Kidney (tissue), 14 donors: ENCODE data around the gene TCL1A. TPM values are rescaled to one million over a fixed set of nuclear protein-coding genes. Genes with fewer than 3 reads are reported as not detected.

Experiments
- DNase-seq, 5 donors: peaks; one replicate each; pipeline ENCODE4 v3.0.0-alpha.2; 2013 to 2020
- FAIRE-seq: peaks from 2 replicates; lab custom pipeline; 2012; peaks lifted over from hg19 to GRCh38; lab: Jason Lieb, UNC
- H3K27ac ChIP-seq, 2 donors: one replicate each; pipeline ENCODE4 v1.7.0; 2013; ENCODE audit warnings: low read depth in 2 of 2, low read length in 2 of 2, inconsistent platforms in 1 of 2
- H3K27me3 ChIP-seq: one replicate; pipeline ENCODE4 v1.7.1; 2013; ENCODE audit warnings: low read length, inconsistent platforms; ENCODE audit not compliant: control insufficient read depth, insufficient read depth
- H3K36me3 ChIP-seq, 3 donors: one replicate each; pipeline versions ENCODE4 v1.7.0 to v1.7.1; 2013; ENCODE audit warnings: low read length in 3 of 3, control low read depth in 1 of 3, inconsistent platforms in 1 of 3; ENCODE audit not compliant: insufficient read depth in 3 of 3, control insufficient read depth in 2 of 3
- H3K4me1 ChIP-seq, 3 donors: one replicate each; pipeline versions ENCODE4 v1.7.0 to v1.7.1; 2013; ENCODE audit warnings: low read length in 3 of 3, inconsistent platforms in 1 of 3, low read depth in 1 of 3; ENCODE audit not compliant: control insufficient read depth in 2 of 3, insufficient read depth in 2 of 3
- H3K4me3 ChIP-seq, 3 donors: one replicate each; pipeline versions ENCODE4 v1.7.0 to v1.8.1; 2013; ENCODE audit warnings: low read length in 3 of 3, control low read depth in 1 of 3, inconsistent platforms in 1 of 3
- H3K9ac ChIP-seq, 3 donors: one replicate each; pipeline versions ENCODE4 v1.7.0 to v1.7.1; 2013; ENCODE audit warnings: low read length in 3 of 3, control low read depth in 1 of 3, inconsistent platforms in 1 of 3
- H3K9me3 ChIP-seq, 3 donors: one replicate each; pipeline versions ENCODE4 v1.7.0 to v1.7.1; 2013; ENCODE audit warnings: low read length in 3 of 3, control low read depth in 1 of 3, inconsistent platforms in 1 of 3; ENCODE audit not compliant: control insufficient read depth in 2 of 3, insufficient read depth in 1 of 3
- intact Hi-C: fragments of 100-400 bp; cut with DNase I; formaldehyde crosslinking; loops from one replicate; pipeline ENCODE4 v1.11.1; 2022
- polyA plus RNA-seq: library from polyadenylated mRNA; stranded (reverse); fragments of 350-450 nt; fragmentation: Illumina TruSeq; extraction: RNeasy Lipid Tissue Mini Kit (QIAGEN cat#74804); gene quantifications from one replicate; pipeline ENCODE4 v1.2.3, GENCODE V29; 2014; ENCODE audit warnings: low read depth, low replicate concordance; ENCODE audit not compliant: insufficient read depth
- total RNA-seq: library from RNA; stranded (reverse); fragmentation: NEBNext Ultra II Directional; extraction: Animal tissue kit (Norgen Biotek cat#: 25700); gene quantifications from one replicate; pipeline ENCODE4 v1.2.1, GENCODE V29; 2021
- TF ChIP-seq, protein P1 (sequence below): IDR thresholded peaks from 3 replicates; pipeline ENCODE4 v1.5.1; 2012; ENCODE audit warnings: mild to moderate bottlenecking, moderate library complexity, borderline replicate concordance; ENCODE audit not compliant: insufficient read depth; ENCODE audit errors: extremely low read depth
- donor health status: control.
- donor health status: control.
- donor health status: control.
- donor health status: control.
- donor health status: control.
- donor health status: DM: yes; HTN: yes; CAD: no.
- donor health status: Normal renal cell carcinoma (clear cell type).

TCL1A gene
- total and polyA plus RNA-seq, 2 donors from 2014 or later: 1.4 TPM; not detected in 1

DNA sequence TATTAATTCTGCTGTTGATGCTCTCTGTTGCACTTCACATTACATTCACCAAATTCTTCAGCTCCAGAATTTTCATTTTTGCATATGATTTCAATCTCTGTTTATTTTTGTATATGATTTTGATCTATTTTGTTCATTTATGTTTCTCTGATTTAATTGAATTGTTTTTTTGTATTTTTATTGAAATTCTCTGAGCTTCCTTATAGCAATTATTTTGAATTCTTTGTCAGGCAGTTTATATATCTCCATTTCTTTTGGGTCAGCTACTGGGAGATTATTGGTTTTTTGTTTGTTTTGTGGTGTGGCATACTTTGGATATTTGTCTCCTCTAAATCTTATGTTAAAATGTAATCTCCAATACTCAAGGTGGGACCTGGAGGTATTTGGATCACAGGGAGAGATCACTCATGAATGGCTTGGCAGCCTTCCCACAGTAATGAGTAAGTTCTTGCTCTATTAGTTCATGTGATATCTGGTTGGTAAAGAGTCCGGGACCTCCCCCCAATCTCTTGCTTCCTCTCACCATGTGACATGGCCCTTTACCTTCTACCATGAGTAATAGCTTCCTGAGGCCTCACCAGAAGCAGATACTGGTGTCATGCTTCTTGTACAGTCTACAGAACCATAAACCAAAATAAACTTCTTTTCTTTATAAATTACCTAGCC is 8.7 kb upstream of the TCL1A start:
- Histone ChIP-seq H3K4me1 (no peaks in the 10 kb centered on the region), H3K4me3 (no peak overlapping the region), H3K27ac (no peak overlapping the region), H3K9ac (no peak overlapping the region), H3K27me3 (no peaks in the 10 kb centered on the region), H3K9me3 (no peaks in the 10 kb centered on the region), H3K36me3 (no peaks in the 10 kb centered on the region)
- no peak for DNase-seq
- intact Hi-C loops: no loop called here
- no peak for FAIRE-seq
- TF ChIP-seq, protein P1, sequence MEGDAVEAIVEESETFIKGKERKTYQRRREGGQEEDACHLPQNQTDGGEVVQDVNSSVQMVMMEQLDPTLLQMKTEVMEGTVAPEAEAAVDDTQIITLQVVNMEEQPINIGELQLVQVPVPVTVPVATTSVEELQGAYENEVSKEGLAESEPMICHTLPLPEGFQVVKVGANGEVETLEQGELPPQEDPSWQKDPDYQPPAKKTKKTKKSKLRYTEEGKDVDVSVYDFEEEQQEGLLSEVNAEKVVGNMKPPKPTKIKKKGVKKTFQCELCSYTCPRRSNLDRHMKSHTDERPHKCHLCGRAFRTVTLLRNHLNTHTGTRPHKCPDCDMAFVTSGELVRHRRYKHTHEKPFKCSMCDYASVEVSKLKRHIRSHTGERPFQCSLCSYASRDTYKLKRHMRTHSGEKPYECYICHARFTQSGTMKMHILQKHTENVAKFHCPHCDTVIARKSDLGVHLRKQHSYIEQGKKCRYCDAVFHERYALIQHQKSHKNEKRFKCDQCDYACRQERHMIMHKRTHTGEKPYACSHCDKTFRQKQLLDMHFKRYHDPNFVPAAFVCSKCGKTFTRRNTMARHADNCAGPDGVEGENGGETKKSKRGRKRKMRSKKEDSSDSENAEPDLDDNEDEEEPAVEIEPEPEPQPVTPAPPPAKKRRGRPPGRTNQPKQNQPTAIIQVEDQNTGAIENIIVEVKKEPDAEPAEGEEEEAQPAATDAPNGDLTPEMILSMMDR: no peak

DNA sequence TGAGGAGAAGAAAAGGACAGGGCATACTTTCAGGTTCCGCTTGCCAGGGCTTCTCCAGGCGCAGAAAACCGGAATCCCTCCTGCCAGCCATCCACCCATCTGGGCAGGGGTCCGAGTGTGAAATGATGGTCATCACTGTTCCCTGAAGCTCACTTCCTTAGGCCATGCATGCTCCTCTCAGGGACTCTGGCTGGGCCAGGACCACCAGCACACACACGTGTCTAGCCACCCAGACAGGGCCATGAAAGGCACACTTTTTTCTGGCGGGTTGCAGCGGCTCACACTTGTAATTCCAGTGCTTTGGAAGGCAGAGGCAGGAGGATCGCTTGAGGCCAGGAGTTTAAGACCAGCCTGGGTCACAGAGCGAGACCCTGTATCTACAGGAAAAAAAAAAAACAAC is 1.5 kb downstream of the TCL1A start:
- no peaks in the 10 kb centered on the region for H3K4me1 ChIP-seq
- TF ChIP-seq, protein P1: no peak
- no peak overlapping the region for H3K9ac ChIP-seq
- no peak overlapping the region for H3K4me3 ChIP-seq
- H3K27me3 ChIP-seq: no peaks in the 10 kb centered on the region
- intact Hi-C loops: no loop called here
- no peaks in the 10 kb centered on the region for H3K36me3 ChIP-seq
- H3K9me3 ChIP-seq: no peaks in the 10 kb centered on the region
- DNase-seq (no peak), FAIRE-seq (no peak)
- H3K27ac ChIP-seq: no peak overlapping the region

DNA sequence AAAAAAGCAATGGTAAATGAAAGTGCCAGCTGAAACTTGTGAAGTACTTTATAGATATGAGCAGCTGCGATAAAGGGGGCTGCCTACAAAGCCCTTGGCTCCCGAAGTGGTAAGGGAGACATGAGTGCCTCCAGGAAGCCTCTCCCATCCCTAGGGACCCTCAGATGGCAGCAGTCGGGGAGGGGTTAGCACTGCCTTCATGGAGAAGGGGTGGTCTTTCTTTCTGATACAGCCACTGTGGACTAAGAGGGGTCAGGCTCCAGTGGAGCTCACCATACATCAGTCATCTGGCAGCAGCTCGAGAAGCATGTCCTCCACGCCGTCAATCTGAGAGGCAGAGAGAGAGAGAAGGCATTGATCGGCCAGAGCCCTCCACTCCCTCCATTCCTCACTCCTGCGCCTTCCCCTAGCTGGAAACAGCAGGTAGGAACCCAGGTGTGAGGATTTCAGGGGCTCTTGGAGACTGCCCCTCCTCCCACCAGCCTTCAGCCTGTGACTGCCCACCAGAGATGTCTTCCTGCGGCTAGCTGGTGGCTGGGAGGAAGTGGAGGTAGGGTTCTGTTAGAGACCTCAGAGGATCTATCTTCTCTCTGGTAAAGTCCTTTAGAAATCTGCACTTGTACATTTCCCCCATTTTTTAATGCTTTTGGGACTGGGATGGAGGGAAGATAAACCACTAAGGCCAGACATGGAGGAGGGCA is 2.3 kb downstream of the TCL1A start:
- Histone ChIP-seq H3K9me3 (no peaks in the 10 kb centered on the region), H3K27me3 (no peaks in the 10 kb centered on the region), H3K36me3 (no peaks in the 10 kb centered on the region), H3K27ac (no peak overlapping the region), H3K4me3 (no peak overlapping the region), H3K4me1 (no peaks in the 10 kb centered on the region), H3K9ac (no peak overlapping the region)
- DNase-seq: no peak
- TF ChIP-seq, protein P1: no peak
- FAIRE-seq: no peak
- intact Hi-C loops: no loop called here
